ENCODE results near the gene IRF8.
"Not testable (repeated sequence)": the region's sequence is repeated elsewhere in the genome, so short reads cannot be mapped to it uniquely, and the experiment has no call there.

Gene IRF8

GRCh38 chr16:85869206-85869605, 29.8 kb upstream of the IRF8 start:
- no peak for DNase-seq (ENCODE audit: low spot score)

- no peak for DNase-seq (ENCODE audit: low spot score)
Observed at GRCh38 chr16:85869785-85870558, 29.0 kb upstream of the IRF8 start.

- DNase-seq (ENCODE audit: low spot score): no peak
Observed at GRCh38 chr16:85871756-85872155, 27.2 kb upstream of the IRF8 start.

- no peak for DNase-seq (ENCODE audit: low spot score)
Observed at GRCh38 chr16:85872734-85873133, 26.2 kb upstream of the IRF8 start.

- no peak for DNase-seq (ENCODE audit: low spot score)
Observed at GRCh38 chr16:85873153-85873552, 25.8 kb upstream of the IRF8 start.

GRCh38 chr16:85874031-85874430, 24.9 kb upstream of the IRF8 start:
- not testable (repeated sequence) for DNase-seq (ENCODE audit: low spot score)

- no peak for DNase-seq (ENCODE audit: low spot score)
Observed at GRCh38 chr16:85878407-85878806, 20.6 kb upstream of the IRF8 start.

- DNase-seq (ENCODE audit: low spot score): peak; percentile 74
Observed at GRCh38 chr16:85878875-85879274, 20.1 kb upstream of the IRF8 start.

GRCh38 chr16:85879549-85879948, 19.4 kb upstream of the IRF8 start:
- DNase-seq (ENCODE audit: low spot score): no peak

GRCh38 chr16:85879975-85880831, 18.8 kb upstream of the IRF8 start:
- DNase-seq (ENCODE audit: low spot score): no peak

- DNase-seq (ENCODE audit: low spot score): no peak
Observed at GRCh38 chr16:85880861-85881260, 18.1 kb upstream of the IRF8 start.

- DNase-seq (ENCODE audit: low spot score): no peak
Observed at GRCh38 chr16:85881436-85881835, 17.5 kb upstream of the IRF8 start.

GRCh38 chr16:85882181-85882810, 16.7 kb upstream of the IRF8 start:
- DNase-seq (ENCODE audit: low spot score): no peak

- DNase-seq (ENCODE audit: low spot score): no peak
Observed at GRCh38 chr16:85883813-85884212, 15.1 kb upstream of the IRF8 start.

GRCh38 chr16:85884808-85885463, 14.0 kb upstream of the IRF8 start:
- no peak for DNase-seq (ENCODE audit: low spot score)

- DNase-seq (ENCODE audit: low spot score): no peak
Observed at GRCh38 chr16:85885537-85885936, 13.4 kb upstream of the IRF8 start.

- DNase-seq (ENCODE audit: low spot score): peak; percentile 51
Observed at GRCh38 chr16:85888405-85889331, 10.3 kb upstream of the IRF8 start.

- no peak for DNase-seq (ENCODE audit: low spot score)
Observed at GRCh38 chr16:85891033-85891775, 7.8 kb upstream of the IRF8 start.

GRCh38 chr16:85891776-85892166, 7.2 kb upstream of the IRF8 start:
- DNase-seq (ENCODE audit: low spot score): no peak

- no peak for DNase-seq (ENCODE audit: low spot score)
Observed at GRCh38 chr16:85892760-85893159, 6.2 kb upstream of the IRF8 start.
